ENCODE measurements around the gene STAT4. TPM values are rescaled to one million over a fixed set of nuclear protein-coding genes. Genes with fewer than 3 reads are reported as not detected.

STAT4 gene
- polyA plus RNA-seq, 1 donor, result 3.7 TPM

- H3K27me3 ChIP-seq (ENCODE audit: control insufficient read depth, insufficient read depth, low read length), result no peaks in the 10 kb centered on the region
- no peak overlapping the region for H3K4me3 ChIP-seq (ENCODE audit: low read length)
- no peaks in the 10 kb centered on the region for H3K36me3 ChIP-seq (ENCODE audit: control insufficient read depth, insufficient read depth, low read length)
- no peaks in the 10 kb centered on the region for H3K9me3 ChIP-seq (ENCODE audit: control insufficient read depth, low read depth, low read length)
- peaks cover 25% of the 10 kb centered on the region for H3K4me1 ChIP-seq (ENCODE audit: control insufficient read depth, insufficient read depth, low read length)
- DNase-seq, result no peak
- H3K27ac ChIP-seq (ENCODE audit: low read length), result peak overlapping the region; percentile 18
- 27% methylated on average over 2 of the region's 2 CpGs for WGBS (ENCODE audit: insufficient coverage, low lambda C conversion rate)
These were observed 119.5 kb downstream of the STAT4 start for GRCh38 chr2:191031256-191031655.

DNA sequence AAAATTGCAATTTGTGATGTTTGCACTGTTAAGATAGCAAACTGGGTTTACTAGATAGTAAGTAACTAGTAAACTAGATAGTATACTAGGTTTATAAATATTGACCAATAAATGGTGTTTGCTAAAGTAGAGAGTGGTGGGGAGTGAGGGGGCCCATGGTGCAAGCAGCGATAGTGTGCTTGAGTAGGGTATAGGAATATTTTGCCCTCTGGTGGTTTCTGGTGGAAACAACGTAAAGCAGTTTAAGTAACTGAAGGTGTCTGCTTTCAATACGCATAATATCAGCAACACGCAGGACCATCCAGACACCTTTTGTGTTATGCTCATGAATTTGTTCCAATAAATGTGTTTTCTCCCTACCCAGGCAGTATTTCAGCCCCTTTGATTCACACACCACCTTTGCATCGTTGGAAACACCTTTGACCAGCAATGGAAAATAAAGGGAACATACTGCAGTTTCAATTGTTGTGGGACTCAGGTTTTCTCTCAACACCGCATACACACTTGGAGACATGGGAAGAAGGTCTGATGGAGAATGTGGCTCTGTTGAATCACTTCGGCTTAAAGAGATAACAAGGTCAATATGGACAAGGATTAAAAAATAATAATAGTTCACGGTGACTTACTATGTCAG is 120.2 kb downstream of the STAT4 start:
- no peaks in the 10 kb centered on the region for H3K27me3 ChIP-seq (ENCODE audit: control insufficient read depth, insufficient read depth, low read length)
- peaks cover 31% of the 10 kb centered on the region for H3K4me1 ChIP-seq (ENCODE audit: control insufficient read depth, insufficient read depth, low read length)
- no peaks in the 10 kb centered on the region for H3K36me3 ChIP-seq (ENCODE audit: control insufficient read depth, insufficient read depth, low read length)
- 38% methylated on average over 3 of the region's 8 CpGs for WGBS (ENCODE audit: insufficient coverage, low lambda C conversion rate)
- DNase-seq, result peak in 1 of 2 donors; percentile 48
- peak overlapping the region; percentile 18 for H3K27ac ChIP-seq (ENCODE audit: low read length)
- no peak overlapping the region for H3K4me3 ChIP-seq (ENCODE audit: low read length)
- no peaks in the 10 kb centered on the region for H3K9me3 ChIP-seq (ENCODE audit: control insufficient read depth, low read depth, low read length)

DNA sequence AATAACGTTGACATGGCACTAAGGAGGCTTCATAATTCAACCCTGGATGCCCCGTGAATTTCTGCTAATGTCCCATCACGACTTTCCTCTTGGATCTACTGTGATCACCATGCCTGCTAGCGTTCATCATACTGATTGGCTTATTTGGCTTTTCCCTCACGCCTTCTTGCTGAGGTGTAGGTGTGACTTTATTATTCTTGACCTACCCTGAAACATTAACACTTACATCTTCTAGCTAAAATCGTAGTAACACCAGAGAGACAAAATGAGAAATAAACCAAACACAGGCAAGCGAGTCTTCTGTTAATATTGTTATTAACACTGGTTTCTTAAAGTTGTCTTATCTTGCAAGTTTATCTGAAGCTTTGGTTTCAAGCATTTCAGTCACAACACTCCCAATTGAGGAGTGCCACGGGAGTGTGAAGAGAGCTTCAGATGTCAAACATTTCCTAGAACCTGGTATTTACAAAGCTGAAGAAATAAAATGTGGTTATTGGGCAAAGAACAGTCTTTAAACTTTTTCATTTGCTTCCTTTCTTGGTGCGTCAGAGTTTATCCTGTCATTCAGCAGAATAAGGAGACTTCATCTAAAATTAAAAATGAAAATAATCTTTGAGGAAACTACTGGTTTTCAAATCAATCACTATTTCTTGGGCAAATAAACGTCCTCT is 121.4 kb downstream of the STAT4 start:
- Histone ChIP-seq H3K36me3 (ENCODE audit: control insufficient read depth, insufficient read depth, low read length) (no peaks in the 10 kb centered on the region), H3K4me3 (ENCODE audit: low read length) (no peak overlapping the region), H3K4me1 (ENCODE audit: control insufficient read depth, insufficient read depth, low read length) (peaks cover 31% of the 10 kb centered on the region), H3K27ac (ENCODE audit: low read length) (no peak overlapping the region), H3K27me3 (ENCODE audit: control insufficient read depth, insufficient read depth, low read length) (no peaks in the 10 kb centered on the region), H3K9me3 (ENCODE audit: control insufficient read depth, low read depth, low read length) (no peaks in the 10 kb centered on the region)
- 77% methylated on average over 4 of the region's 10 CpGs for WGBS (ENCODE audit: insufficient coverage, low lambda C conversion rate)
- DNase-seq, result no peak

DNA sequence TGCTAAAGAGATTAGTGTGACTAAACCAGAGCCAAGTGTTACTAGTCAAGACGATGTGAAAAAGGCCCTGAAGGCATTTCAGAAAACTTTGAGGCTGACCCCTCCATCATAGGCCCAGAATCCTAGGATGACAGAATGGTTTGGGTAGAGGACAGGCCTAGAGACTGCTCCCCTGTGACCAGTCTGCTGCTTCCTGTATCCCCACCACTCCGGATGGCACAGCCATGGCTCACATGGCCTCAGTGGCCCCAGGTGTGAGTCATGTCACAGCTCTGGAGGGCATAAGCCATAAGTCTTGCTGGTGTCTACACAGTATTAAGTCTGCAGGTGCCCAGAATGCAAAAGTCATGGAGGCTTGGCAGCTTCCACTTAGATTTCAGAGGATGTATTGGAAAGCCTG is 124.4 kb downstream of the STAT4 start:
- Histone ChIP-seq H3K36me3 (ENCODE audit: control insufficient read depth, insufficient read depth, low read length) (no peaks in the 10 kb centered on the region), H3K4me3 (ENCODE audit: low read length) (no peak overlapping the region), H3K27me3 (ENCODE audit: control insufficient read depth, insufficient read depth, low read length) (no peaks in the 10 kb centered on the region), H3K4me1 (ENCODE audit: control insufficient read depth, insufficient read depth, low read length) (peaks cover 22% of the 10 kb centered on the region), H3K27ac (ENCODE audit: low read length) (no peak overlapping the region), H3K9me3 (ENCODE audit: control insufficient read depth, low read depth, low read length) (no peaks in the 10 kb centered on the region)
- WGBS (ENCODE audit: insufficient coverage, low lambda C conversion rate), result no CpG with 5 or more reads among the region's 2 CpGs
- no peak for DNase-seq

GRCh38 chr2:191025135-191025534 is 125.7 kb downstream of the STAT4 start:
- no CpG with 5 or more reads among the region's 1 CpG for WGBS (ENCODE audit: insufficient coverage, low lambda C conversion rate)
- Histone ChIP-seq H3K27ac (ENCODE audit: low read length) (no peak overlapping the region), H3K4me3 (ENCODE audit: low read length) (no peak overlapping the region), H3K36me3 (ENCODE audit: control insufficient read depth, insufficient read depth, low read length) (no peaks in the 10 kb centered on the region), H3K27me3 (ENCODE audit: control insufficient read depth, insufficient read depth, low read length) (no peaks in the 10 kb centered on the region), H3K4me1 (ENCODE audit: control insufficient read depth, insufficient read depth, low read length) (peaks cover 18% of the 10 kb centered on the region), H3K9me3 (ENCODE audit: control insufficient read depth, low read depth, low read length) (no peaks in the 10 kb centered on the region)
- no peak for DNase-seq

- Histone ChIP-seq H3K36me3 (ENCODE audit: control insufficient read depth, insufficient read depth, low read length) (no peaks in the 10 kb centered on the region), H3K27me3 (ENCODE audit: control insufficient read depth, insufficient read depth, low read length) (no peaks in the 10 kb centered on the region), H3K9me3 (ENCODE audit: control insufficient read depth, low read depth, low read length) (no peaks in the 10 kb centered on the region), H3K4me1 (ENCODE audit: control insufficient read depth, insufficient read depth, low read length) (peaks cover 17% of the 10 kb centered on the region), H3K27ac (ENCODE audit: low read length) (no peak overlapping the region), H3K4me3 (ENCODE audit: low read length) (no peak overlapping the region)
- peak in 1 of 2 donors; percentile 28 for DNase-seq
- WGBS (ENCODE audit: insufficient coverage, low lambda C conversion rate), result 100% methylated on average over 2 of the region's 7 CpGs
These were observed 127.5 kb downstream of the STAT4 start for GRCh38 chr2:191023235-191023679.

- H3K36me3 ChIP-seq (ENCODE audit: control insufficient read depth, insufficient read depth, low read length), result no peaks in the 10 kb centered on the region
- H3K27me3 ChIP-seq (ENCODE audit: control insufficient read depth, insufficient read depth, low read length), result no peaks in the 10 kb centered on the region
- peaks cover 10% of the 10 kb centered on the region for H3K4me1 ChIP-seq (ENCODE audit: control insufficient read depth, insufficient read depth, low read length)
- no CpG with 5 or more reads among the region's 14 CpGs for WGBS (ENCODE audit: insufficient coverage, low lambda C conversion rate)
- peak overlapping the region; percentile 73 for H3K4me3 ChIP-seq (ENCODE audit: low read length)
- peak; percentile 44 to 74 for DNase-seq
- peak overlapping the region; percentile 84 for H3K27ac ChIP-seq (ENCODE audit: low read length)
- no peaks in the 10 kb centered on the region for H3K9me3 ChIP-seq (ENCODE audit: control insufficient read depth, low read depth, low read length)
These were observed 129.9 kb downstream of the STAT4 start for GRCh38 chr2:191020742-191021381.

- no peaks in the 10 kb centered on the region for H3K36me3 ChIP-seq (ENCODE audit: control insufficient read depth, insufficient read depth, low read length)
- no CpG with 5 or more reads among the region's 59 CpGs for WGBS (ENCODE audit: insufficient coverage, low lambda C conversion rate)
- H3K27ac ChIP-seq (ENCODE audit: low read length), result peak overlapping the region; percentile 84
- DNase-seq, result peak; percentile 98 to 99
- peaks cover 9% of the 10 kb centered on the region for H3K4me1 ChIP-seq (ENCODE audit: control insufficient read depth, insufficient read depth, low read length)
- H3K4me3 ChIP-seq (ENCODE audit: low read length), result peak overlapping the region; percentile 73
- H3K9me3 ChIP-seq (ENCODE audit: control insufficient read depth, low read depth, low read length), result no peaks in the 10 kb centered on the region
- H3K27me3 ChIP-seq (ENCODE audit: control insufficient read depth, insufficient read depth, low read length), result no peaks in the 10 kb centered on the region
These were observed 130.5 kb downstream of the STAT4 start for GRCh38 chr2:191020221-191020741.

DNA sequence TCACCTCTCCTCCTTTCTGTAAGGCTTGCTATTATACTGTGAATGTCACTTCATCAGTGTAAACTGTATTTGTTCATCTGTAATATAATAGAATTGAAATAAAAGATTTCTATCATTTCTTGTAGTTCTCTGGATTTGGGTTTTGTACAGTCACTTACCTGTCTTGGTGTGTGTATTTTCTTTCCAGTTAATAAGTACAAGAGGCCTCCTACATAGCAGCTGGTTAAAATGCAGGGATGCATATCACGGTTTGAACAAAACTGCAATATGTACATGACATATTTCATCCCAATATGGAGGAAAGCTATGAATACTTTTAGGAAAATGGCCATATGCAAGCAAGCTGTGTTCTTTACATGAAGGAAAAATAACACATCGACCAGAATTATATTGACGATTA is 131.4 kb downstream of the STAT4 start:
- peak overlapping the region; percentile 6 for H3K27ac ChIP-seq (ENCODE audit: low read length)
- no peak overlapping the region for H3K4me3 ChIP-seq (ENCODE audit: low read length)
- 92% methylated on average over 2 of the region's 3 CpGs for WGBS (ENCODE audit: insufficient coverage, low lambda C conversion rate)
- no peaks in the 10 kb centered on the region for H3K9me3 ChIP-seq (ENCODE audit: control insufficient read depth, low read depth, low read length)
- H3K27me3 ChIP-seq (ENCODE audit: control insufficient read depth, insufficient read depth, low read length), result no peaks in the 10 kb centered on the region
- H3K4me1 ChIP-seq (ENCODE audit: control insufficient read depth, insufficient read depth, low read length), result peaks cover 13% of the 10 kb centered on the region
- H3K36me3 ChIP-seq (ENCODE audit: control insufficient read depth, insufficient read depth, low read length), result no peaks in the 10 kb centered on the region
- no peak for DNase-seq

GRCh38 chr2:191018643-191019119 is 132.1 kb downstream of the STAT4 start:
- H3K4me1 ChIP-seq (ENCODE audit: control insufficient read depth, insufficient read depth, low read length), result peaks cover 14% of the 10 kb centered on the region
- no peaks in the 10 kb centered on the region for H3K36me3 ChIP-seq (ENCODE audit: control insufficient read depth, insufficient read depth, low read length)
- peak overlapping the region; percentile 6 for H3K27ac ChIP-seq (ENCODE audit: low read length)
- peak in 1 of 2 donors; percentile 39 for DNase-seq
- WGBS (ENCODE audit: insufficient coverage, low lambda C conversion rate), result no CpG with 5 or more reads among the region's 3 CpGs
- no peak overlapping the region for H3K4me3 ChIP-seq (ENCODE audit: low read length)
- no peaks in the 10 kb centered on the region for H3K9me3 ChIP-seq (ENCODE audit: control insufficient read depth, low read depth, low read length)
- no peaks in the 10 kb centered on the region for H3K27me3 ChIP-seq (ENCODE audit: control insufficient read depth, insufficient read depth, low read length)

Measured in large intestine (tissue), 3 donors.